Stimulated activated CD4-positive, alpha-beta T cell treated with anti-CD3 and anti-CD28 coated beads, Interleukin-4, amount 100 ng/mL, for 4 hours (primary cell): Measurements from ENCODE around the gene RELL1.
"Not testable (repeated sequence)": the region's sequence is repeated elsewhere in the genome, so short reads cannot be mapped to it uniquely, and the experiment has no call there.

Experiments used
- DNase-seq, 2 experiments: peaks; one replicate each; pipeline ENCODE4 v3.0.0-alpha.2; 2020

Gene RELL1

GRCh38 chr4:37690976-37691375 is 4.8 kb upstream of the RELL1 start:
- no peak for DNase-seq

DNA sequence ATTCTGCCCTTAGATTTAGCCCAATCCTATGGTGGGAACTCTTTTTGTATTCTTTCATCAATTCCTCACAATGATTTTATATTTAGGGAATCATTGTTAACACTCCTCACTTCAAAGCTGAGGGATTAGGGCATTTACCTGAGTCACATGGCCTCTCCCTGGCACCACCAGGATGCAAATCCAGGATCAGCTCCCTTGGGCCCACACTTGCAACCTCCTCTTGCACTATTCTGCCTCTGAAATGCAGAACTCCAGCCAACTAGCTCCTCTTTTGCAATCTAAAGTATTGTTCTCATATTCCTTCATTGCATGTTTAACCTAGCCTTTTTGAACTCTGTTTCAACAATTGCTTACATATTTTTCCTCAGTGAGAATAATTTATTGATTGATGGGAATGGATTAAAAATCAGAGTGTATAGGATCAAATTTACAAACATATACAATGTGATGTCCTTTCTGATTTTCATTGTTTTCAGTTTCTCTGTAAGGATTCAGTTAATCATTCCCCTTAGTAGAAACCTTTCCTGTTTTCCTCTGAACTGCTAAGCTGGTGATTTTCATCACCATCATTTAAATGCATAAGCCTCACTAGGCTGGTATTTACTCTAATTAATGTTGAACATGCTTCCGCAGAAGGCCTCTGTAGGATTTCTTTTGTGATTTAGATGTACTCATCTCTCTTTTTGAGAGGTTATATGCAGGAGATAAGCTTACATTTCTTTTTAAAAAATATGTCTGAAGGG is 3.3 kb upstream of the RELL1 start:
- no peak for DNase-seq

- no peak for DNase-seq
Observed at GRCh38 chr4:37687681-37688080, 1.5 kb upstream of the RELL1 start.

DNA sequence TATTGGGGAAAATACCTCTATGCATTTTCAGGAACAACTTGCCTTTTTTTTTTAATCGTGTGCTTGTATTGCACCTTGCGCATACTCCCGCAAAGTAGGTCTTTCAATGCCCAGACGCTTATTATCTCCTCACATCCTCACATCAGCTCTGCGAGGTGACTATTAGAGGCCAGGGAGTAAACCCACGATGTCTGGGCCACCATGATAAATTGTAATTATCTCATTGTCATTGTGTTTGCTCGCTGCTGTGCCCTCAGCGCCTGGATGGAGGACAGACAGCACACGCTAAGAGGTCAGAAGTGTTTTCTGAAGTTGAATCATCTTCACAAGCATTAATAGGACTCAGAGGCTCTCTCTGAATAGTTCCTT is 1.0 kb upstream of the RELL1 start:
- no peak for DNase-seq

- DNase-seq, result peak; percentile 42
Observed at GRCh38 chr4:37685823-37686372, 278 bp downstream of the RELL1 start.

- DNase-seq, result peak in 1 of 2 experiments; percentile 36
Observed at GRCh38 chr4:37685161-37685822, 884 bp downstream of the RELL1 start.

GRCh38 chr4:37684154-37684553 is 2.0 kb downstream of the RELL1 start:
- no peak for DNase-seq

GRCh38 chr4:37682701-37683401 is 3.3 kb downstream of the RELL1 start:
- no peak for DNase-seq

DNA sequence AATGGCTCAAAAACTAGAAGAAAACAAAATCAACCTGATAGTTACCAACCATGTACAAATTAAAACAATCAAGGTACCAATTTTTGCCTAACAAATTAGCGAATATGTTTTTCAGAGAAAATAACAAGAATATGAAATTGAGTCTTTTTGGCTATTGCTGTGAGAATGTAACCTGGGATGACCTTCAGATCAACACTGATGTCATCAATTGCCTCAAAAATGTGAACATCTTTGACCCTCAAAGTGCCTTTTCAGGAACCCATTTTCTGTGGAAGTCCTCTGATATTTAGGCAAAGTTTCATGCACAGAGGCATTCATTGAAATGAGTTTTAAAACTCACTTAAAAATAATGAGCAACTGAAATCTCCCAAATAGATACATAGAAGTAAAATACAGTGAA is 6.1 kb downstream of the RELL1 start:
- DNase-seq, result no peak

GRCh38 chr4:37679301-37679700 is 6.9 kb downstream of the RELL1 start:
- no peak for DNase-seq

- DNase-seq, result no peak
Observed at GRCh38 chr4:37678624-37679023, 7.6 kb downstream of the RELL1 start.

GRCh38 chr4:37675587-37676290 is 10.4 kb downstream of the RELL1 start:
- DNase-seq, result no peak

- no peak for DNase-seq
Observed at GRCh38 chr4:37674439-37674838, 11.7 kb downstream of the RELL1 start.

GRCh38 chr4:37673538-37674192 is 12.5 kb downstream of the RELL1 start:
- no peak for DNase-seq

GRCh38 chr4:37671072-37671471 is 15.1 kb downstream of the RELL1 start:
- no peak for DNase-seq

GRCh38 chr4:37670249-37670648 is 15.9 kb downstream of the RELL1 start:
- DNase-seq, result no peak

DNA sequence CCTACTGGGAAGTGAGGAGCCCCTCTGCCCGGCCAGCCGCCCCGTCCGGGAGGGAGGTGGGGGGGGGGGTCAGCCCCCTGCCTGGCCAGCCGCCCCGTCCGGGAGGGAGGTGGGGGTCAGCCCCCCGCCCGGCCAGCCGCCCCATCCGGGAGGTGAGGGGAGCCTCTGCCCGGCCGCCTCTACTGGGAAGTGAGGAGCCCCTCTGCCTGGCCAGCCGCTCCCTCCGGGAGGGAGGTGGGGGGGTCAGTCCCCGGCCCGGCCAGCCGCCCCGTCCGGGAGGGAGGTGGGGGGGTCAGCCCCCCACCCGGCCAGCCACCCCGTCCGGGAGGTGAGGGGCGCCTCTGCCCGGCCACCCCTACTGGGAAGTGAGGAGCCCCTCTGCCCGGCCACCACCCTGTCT is 17.1 kb downstream of the RELL1 start:
- DNase-seq, result not testable (repeated sequence)

GRCh38 chr4:37667197-37668100 is 18.7 kb downstream of the RELL1 start:
- no peak for DNase-seq

DNA sequence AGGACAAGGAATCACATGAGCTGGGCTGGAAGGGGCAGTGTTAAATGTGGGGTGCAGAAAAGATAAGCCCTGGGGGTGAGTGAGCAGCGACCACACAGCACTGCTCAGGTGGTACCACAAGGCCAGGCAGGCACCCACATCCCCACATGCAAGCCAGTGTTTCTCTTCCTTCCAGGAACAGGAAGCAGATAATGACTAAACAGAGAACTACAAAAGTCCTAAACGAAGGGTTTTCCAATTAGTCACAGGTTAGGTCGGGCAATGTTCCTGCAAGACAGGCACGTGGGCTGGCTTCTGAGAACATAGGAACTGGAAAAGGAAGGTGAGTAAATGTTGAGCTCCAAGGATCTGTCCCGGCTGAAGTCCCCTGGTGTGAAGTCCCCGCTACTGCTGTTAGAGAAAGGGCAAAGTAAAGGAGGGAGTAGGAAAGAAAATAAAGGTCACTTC is 19.5 kb downstream of the RELL1 start:
- DNase-seq, result peak in 1 of 2 experiments; percentile 4

GRCh38 chr4:37665333-37666320 is 20.5 kb downstream of the RELL1 start:
- no peak for DNase-seq
